Measurements from ENCODE around the gene TMEM170B. TPM values are rescaled to one million over a fixed set of nuclear protein-coding genes. Genes with fewer than 3 reads are reported as not detected.

Gene TMEM170B
- total RNA-seq, 1 experiment from 2014 or later: under 0.01 TPM

- peak overlapping the region; percentile 95 for H3K27ac ChIP-seq
Observed at GRCh38 chr6:11605507-11605905, 68.0 kb downstream of the TMEM170B start.

GRCh38 chr6:11606332-11606731, 68.8 kb downstream of the TMEM170B start:
- peak in 1 of 2 experiments; percentile 24 for DNase-seq (ENCODE audit: low read depth in 1 of 2, low spot score in 2 of 2)
- H3K36me3 ChIP-seq: peaks cover 14% of the 10 kb centered on the region

More at GRCh38 chr6:11605507-11605905, 68.0 kb downstream of the TMEM170B start:
- H3K36me3 ChIP-seq: peaks cover 14% of the 10 kb centered on the region
- no peaks in the 10 kb centered on the region for H3K27me3 ChIP-seq (replicated peaks)
- H3K9me3 ChIP-seq (replicated peaks): no peaks in the 10 kb centered on the region
- no peak overlapping the region for H3K4me3 ChIP-seq
- DNase-seq (ENCODE audit: low read depth in 1 of 2, low spot score in 2 of 2): peak in 1 of 2 experiments; percentile 88
- H3K4me1 ChIP-seq (replicated peaks): peaks cover 90% of the 10 kb centered on the region

GRCh38 chr6:11607383-11607782, 69.8 kb downstream of the TMEM170B start:
- peaks cover 83% of the 10 kb centered on the region for H3K4me1 ChIP-seq (replicated peaks)
- H3K36me3 ChIP-seq: peaks cover 14% of the 10 kb centered on the region
- H3K4me3 ChIP-seq: no peak overlapping the region
- H3K27ac ChIP-seq: peak overlapping the region; percentile 95
- H3K27me3 ChIP-seq (replicated peaks): no peaks in the 10 kb centered on the region
- DNase-seq (ENCODE audit: low read depth in 1 of 2, low spot score in 2 of 2): peak in 1 of 2 experiments; percentile 49
- no peaks in the 10 kb centered on the region for H3K9me3 ChIP-seq (replicated peaks)

More at GRCh38 chr6:11606332-11606731, 68.8 kb downstream of the TMEM170B start:
- Histone ChIP-seq H3K27ac (peak overlapping the region; percentile 95), H3K4me1 (replicated peaks) (peaks cover 89% of the 10 kb centered on the region), H3K4me3 (no peak overlapping the region), H3K9me3 (replicated peaks) (no peaks in the 10 kb centered on the region), H3K27me3 (replicated peaks) (no peaks in the 10 kb centered on the region)

- H3K9me3 ChIP-seq (replicated peaks): no peaks in the 10 kb centered on the region
- DNase-seq (ENCODE audit: low read depth in 1 of 2, low spot score in 2 of 2): no peak
- no peaks in the 10 kb centered on the region for H3K27me3 ChIP-seq (replicated peaks)
- H3K4me1 ChIP-seq (replicated peaks): peaks cover 83% of the 10 kb centered on the region
- H3K4me3 ChIP-seq: no peak overlapping the region
- H3K27ac ChIP-seq: peak overlapping the region; percentile 95
- H3K36me3 ChIP-seq: peaks cover 6% of the 10 kb centered on the region
Observed at GRCh38 chr6:11608600-11609323, 71.2 kb downstream of the TMEM170B start.

GRCh38 chr6:11609324-11610071, 71.9 kb downstream of the TMEM170B start:
- peak overlapping the region; percentile 95 for H3K27ac ChIP-seq
- H3K4me3 ChIP-seq: no peak overlapping the region
- peaks cover 83% of the 10 kb centered on the region for H3K4me1 ChIP-seq (replicated peaks)
- H3K36me3 ChIP-seq: no peaks in the 10 kb centered on the region; the same call in 1 of the 2 replicates
- DNase-seq (ENCODE audit: low read depth in 1 of 2, low spot score in 2 of 2): peak; percentile 99 to 100
- no peaks in the 10 kb centered on the region for H3K27me3 ChIP-seq (replicated peaks)
- H3K9me3 ChIP-seq (replicated peaks): no peaks in the 10 kb centered on the region

GRCh38 chr6:11613336-11613735, 75.8 kb downstream of the TMEM170B start:
- Histone ChIP-seq H3K27me3 (replicated peaks) (no peaks in the 10 kb centered on the region), H3K4me3 (no peak overlapping the region), H3K4me1 (replicated peaks) (peaks cover 71% of the 10 kb centered on the region), H3K9me3 (replicated peaks) (no peaks in the 10 kb centered on the region), H3K36me3 (peaks cover 4% of the 10 kb centered on the region; the same call in 1 of the 2 replicates), H3K27ac (peak overlapping the region; percentile 99)
- no peak for DNase-seq (ENCODE audit: low read depth in 1 of 2, low spot score in 2 of 2)

GRCh38 chr6:11613858-11614257, 76.3 kb downstream of the TMEM170B start:
- H3K4me3 ChIP-seq: no peak overlapping the region
- H3K27me3 ChIP-seq (replicated peaks): no peaks in the 10 kb centered on the region
- peaks cover 4% of the 10 kb centered on the region; the same call in 1 of the 2 replicates for H3K36me3 ChIP-seq
- peak overlapping the region; percentile 99 for H3K27ac ChIP-seq
- DNase-seq (ENCODE audit: low read depth in 1 of 2, low spot score in 2 of 2): peak; percentile 90 to 93
- peaks cover 66% of the 10 kb centered on the region for H3K4me1 ChIP-seq (replicated peaks)
- no peaks in the 10 kb centered on the region for H3K9me3 ChIP-seq (replicated peaks)

- Histone ChIP-seq H3K9me3 (replicated peaks) (no peaks in the 10 kb centered on the region), H3K27me3 (replicated peaks) (no peaks in the 10 kb centered on the region), H3K27ac (peak overlapping the region; percentile 99), H3K4me3 (no peak overlapping the region), H3K4me1 (replicated peaks) (peaks cover 66% of the 10 kb centered on the region), H3K36me3 (peaks cover 4% of the 10 kb centered on the region; the same call in 1 of the 2 replicates)
- DNase-seq (ENCODE audit: low read depth in 1 of 2, low spot score in 2 of 2): peak in 1 of 2 experiments; percentile 71
Observed at GRCh38 chr6:11614534-11615213, 77.1 kb downstream of the TMEM170B start.

GRCh38 chr6:11615214-11615602, 77.7 kb downstream of the TMEM170B start:
- H3K27me3 ChIP-seq (replicated peaks): no peaks in the 10 kb centered on the region
- H3K4me3 ChIP-seq: no peak overlapping the region
- H3K27ac ChIP-seq: peak overlapping the region; percentile 99
- H3K9me3 ChIP-seq (replicated peaks): no peaks in the 10 kb centered on the region
- peaks cover 61% of the 10 kb centered on the region for H3K4me1 ChIP-seq (replicated peaks)
- DNase-seq (ENCODE audit: low read depth in 1 of 2, low spot score in 2 of 2): peak in 1 of 2 experiments; percentile 50
- peaks cover 4% of the 10 kb centered on the region; the same call in 1 of the 2 replicates for H3K36me3 ChIP-seq

- H3K27ac ChIP-seq: peak overlapping the region; percentile 99
- H3K9me3 ChIP-seq (replicated peaks): no peaks in the 10 kb centered on the region
- H3K27me3 ChIP-seq (replicated peaks): no peaks in the 10 kb centered on the region
- no peak overlapping the region for H3K4me3 ChIP-seq
- H3K4me1 ChIP-seq (replicated peaks): peaks cover 51% of the 10 kb centered on the region
- peak; percentile 94 to 96 for DNase-seq (ENCODE audit: low read depth in 1 of 2, low spot score in 2 of 2)
- peaks cover 4% of the 10 kb centered on the region; the same call in 1 of the 2 replicates for H3K36me3 ChIP-seq
Observed at GRCh38 chr6:11616200-11616611, 78.7 kb downstream of the TMEM170B start.

GRCh38 chr6:11618533-11618932, 81.0 kb downstream of the TMEM170B start:
- Histone ChIP-seq H3K4me1 (replicated peaks) (peaks cover 44% of the 10 kb centered on the region), H3K9me3 (replicated peaks) (no peaks in the 10 kb centered on the region), H3K27me3 (replicated peaks) (no peaks in the 10 kb centered on the region), H3K27ac (no peak overlapping the region), H3K36me3 (peaks cover 4% of the 10 kb centered on the region; the same call in 1 of the 2 replicates), H3K4me3 (no peak overlapping the region)
- DNase-seq (ENCODE audit: low read depth in 1 of 2, low spot score in 2 of 2): peak in 1 of 2 experiments; percentile 43

- Histone ChIP-seq H3K4me3 (no peak overlapping the region), H3K36me3 (0 out of 2 replicates have a peak, but pooled peaks cover under 1% of the 10 kb centered on the region), H3K27ac (no peak overlapping the region), H3K27me3 (replicated peaks) (no peaks in the 10 kb centered on the region), H3K9me3 (replicated peaks) (no peaks in the 10 kb centered on the region), H3K4me1 (replicated peaks) (peaks cover 35% of the 10 kb centered on the region)
- DNase-seq (ENCODE audit: low read depth in 1 of 2, low spot score in 2 of 2): no peak
Observed at GRCh38 chr6:11621119-11621518, 83.6 kb downstream of the TMEM170B start.

- H3K27me3 ChIP-seq (replicated peaks): no peaks in the 10 kb centered on the region
- H3K9me3 ChIP-seq (replicated peaks): no peaks in the 10 kb centered on the region
- no peak overlapping the region for H3K27ac ChIP-seq
- peaks cover 39% of the 10 kb centered on the region for H3K4me1 ChIP-seq (replicated peaks)
- DNase-seq (ENCODE audit: low read depth in 1 of 2, low spot score in 2 of 2): no peak
- H3K4me3 ChIP-seq: no peak overlapping the region
- H3K36me3 ChIP-seq: 0 out of 2 replicates have a peak, but pooled peaks cover 7% of the 10 kb centered on the region
Observed at GRCh38 chr6:11622156-11622555, 84.6 kb downstream of the TMEM170B start.
